Measurements from ENCODE around the gene MICAL2.

Gene MICAL2

DNA sequence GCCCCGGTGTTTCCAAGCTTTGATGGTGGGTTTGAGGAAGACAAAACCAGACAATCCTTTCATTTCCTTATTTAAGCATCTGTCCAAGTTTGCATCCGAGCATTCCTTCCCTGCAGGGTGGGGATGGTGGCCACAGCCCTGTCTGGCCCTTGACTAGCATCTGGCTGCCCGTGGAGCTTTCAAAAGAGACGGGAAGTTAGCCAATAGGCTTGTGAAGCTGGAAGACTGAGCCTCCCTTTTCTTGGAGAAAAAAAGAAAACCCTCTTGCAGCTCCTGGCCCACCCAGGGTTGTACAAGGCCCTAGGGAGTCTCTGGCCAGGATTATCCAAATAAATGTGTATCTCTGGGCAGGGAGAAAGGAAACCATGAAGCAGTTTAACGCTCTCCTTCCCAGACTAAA lies 60.6 kb downstream of the MICAL2 start:
- peak; percentile 90 for DNase-seq (ENCODE audit: low spot score)

DNA sequence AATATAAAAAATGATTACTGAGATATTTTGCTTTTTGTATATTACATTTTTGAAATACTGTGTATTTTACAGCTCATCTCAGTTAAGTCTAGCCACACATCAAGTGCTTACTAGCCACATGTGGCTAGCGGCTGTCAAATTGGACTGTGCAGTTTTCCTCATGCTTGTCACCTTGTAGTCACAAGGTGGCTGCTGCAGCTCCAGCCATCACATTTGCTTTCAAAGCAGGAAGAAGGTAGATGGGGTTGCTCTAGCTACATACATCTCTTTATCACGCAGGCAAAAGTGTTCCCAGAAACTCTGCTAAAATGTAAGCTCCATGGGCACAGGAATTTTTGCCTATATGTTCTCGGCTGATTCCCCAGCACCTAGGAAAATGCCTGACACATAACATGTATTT lies 61.5 kb downstream of the MICAL2 start:
- no peak for DNase-seq (ENCODE audit: low spot score)

DNA sequence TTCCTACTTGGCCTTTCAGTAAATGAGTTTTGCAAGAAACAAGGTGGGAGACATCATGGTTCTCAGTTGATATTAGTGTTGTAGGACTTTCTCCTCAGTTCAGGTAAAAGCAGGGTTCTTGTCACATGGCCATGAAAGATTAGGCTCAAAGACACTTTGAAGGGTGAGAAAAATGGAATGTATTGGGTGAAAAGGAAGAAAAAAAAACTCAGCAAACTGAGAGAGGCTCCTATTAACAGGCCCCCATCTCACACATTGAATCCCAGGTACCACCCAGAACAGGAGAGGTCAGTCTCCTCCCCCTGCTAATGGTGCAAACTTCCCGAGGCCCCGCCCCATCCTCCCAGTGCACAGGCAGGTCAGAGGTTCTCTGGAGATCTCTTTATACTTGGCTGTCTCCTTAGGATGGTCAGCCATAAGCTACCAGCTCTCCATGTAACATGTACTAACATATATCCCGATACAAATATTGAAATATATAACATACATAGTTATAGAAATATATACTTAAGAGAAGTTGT lies 62.2 kb downstream of the MICAL2 start:
- DNase-seq (ENCODE audit: low spot score): no peak

DNA sequence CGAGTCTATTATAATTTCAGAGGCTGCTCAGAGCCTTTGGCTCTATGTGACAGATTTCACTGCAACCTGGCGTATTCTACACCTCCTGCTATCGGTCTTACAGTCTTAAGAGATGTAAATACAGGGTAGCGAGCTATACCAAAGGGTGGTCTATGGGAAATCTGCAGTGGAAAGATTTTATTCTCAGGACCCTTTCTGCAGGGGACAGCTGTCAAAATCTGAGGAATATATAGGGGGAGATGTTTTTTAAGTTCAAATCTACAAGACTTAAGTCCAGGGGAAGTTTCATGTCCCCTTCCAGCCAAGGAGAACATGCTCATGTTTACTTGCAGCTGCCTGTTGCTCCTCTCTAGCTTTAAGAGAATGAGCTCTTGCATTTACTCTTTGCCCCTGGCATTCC lies 62.7 kb downstream of the MICAL2 start:
- no peak for DNase-seq (ENCODE audit: low spot score)

DNA sequence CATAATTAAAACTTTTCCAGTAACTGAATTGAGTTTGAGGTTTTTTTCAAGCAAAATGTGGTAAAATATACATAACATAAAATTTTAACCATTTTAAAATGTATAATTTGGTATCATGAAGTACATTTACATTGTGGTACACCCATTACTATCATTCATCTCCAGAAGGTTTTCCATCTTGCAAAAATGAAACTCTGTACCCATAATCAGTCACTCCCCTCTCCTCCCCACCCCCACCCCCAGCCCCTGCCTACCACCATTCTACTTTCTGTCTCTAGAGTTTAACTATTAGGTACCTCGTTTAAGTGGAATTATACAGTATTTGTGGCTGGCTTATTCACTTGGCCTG lies 63.7 kb downstream of the MICAL2 start:
- DNase-seq (ENCODE audit: low spot score): no peak

DNA sequence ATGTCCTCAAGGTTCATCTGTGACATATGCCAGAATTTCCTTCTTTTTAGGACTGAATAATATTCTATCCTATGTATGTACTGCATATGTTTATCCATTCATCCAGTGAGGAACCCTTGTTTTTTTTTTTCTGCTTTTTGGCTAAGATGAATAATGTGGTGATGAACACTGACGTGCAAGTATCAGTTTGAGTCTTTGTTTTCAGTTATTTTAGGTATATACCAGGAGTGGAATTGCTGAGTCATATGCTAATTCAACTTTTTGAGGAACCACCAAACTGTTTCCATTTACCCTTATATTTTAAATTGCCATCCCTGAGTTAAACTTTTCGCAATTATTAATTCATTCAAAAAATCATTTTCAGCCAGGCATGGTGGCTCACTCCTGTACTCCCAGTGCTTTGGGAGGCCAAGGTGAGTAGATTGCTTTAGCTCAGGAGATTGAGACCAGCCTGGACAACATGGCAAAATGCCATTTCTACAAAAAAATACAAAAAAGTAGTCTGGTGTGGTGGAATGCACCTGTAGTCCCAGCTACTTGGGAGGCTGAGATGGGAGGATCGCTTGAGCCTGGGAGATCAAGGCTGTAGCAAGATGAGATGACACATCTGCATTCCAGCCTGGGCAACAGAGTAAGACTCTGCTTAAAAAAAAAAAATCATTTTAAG lies 64.2 kb downstream of the MICAL2 start:
- DNase-seq (ENCODE audit: low spot score): no peak

DNA sequence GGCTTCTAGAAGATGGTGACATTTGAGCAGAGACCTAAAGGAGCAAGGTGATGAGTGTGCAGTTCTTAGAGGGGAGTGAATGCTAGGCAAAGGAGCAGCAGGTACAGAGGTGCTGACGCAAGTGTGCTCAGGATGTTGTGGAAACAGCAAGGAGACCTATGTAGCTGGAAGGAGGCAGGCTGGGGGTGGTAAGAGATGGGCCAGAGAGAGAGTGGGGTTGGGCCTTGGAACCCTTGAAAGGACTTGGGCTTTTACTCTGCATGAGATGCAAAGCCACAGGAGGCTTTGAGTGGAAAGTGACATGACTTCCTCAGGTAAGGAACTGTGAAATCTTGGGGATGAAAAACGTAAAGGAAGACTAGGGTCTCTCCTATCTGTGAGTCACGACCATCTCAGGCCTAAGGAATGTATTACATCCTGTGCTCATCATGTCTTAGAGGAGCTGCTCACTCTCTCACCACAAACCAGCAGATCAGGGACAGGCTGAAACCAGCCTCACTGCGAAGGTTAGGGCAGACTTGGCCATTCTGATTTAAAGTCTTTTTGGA lies 65.4 kb downstream of the MICAL2 start:
- DNase-seq (ENCODE audit: low spot score): peak; percentile 83

DNA sequence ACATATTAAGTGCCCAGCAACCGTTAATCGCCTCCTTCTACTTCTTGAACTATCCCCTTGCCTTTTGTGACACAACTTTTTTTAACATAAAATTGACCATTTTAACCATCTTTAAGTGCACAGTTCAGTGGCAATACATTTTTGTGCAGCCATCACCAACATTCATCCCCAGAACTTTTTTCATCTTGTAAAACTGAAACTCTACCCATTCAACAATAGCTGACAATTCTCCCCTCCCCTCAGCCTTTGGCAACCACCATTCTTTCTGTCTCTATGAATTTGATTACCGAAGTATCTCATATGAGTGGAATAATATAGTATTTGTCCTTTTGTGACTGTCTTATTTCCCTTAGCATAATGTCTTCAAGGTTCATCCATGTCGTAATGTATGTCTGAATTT lies 66.0 kb downstream of the MICAL2 start:
- no peak for DNase-seq (ENCODE audit: low spot score)

DNA sequence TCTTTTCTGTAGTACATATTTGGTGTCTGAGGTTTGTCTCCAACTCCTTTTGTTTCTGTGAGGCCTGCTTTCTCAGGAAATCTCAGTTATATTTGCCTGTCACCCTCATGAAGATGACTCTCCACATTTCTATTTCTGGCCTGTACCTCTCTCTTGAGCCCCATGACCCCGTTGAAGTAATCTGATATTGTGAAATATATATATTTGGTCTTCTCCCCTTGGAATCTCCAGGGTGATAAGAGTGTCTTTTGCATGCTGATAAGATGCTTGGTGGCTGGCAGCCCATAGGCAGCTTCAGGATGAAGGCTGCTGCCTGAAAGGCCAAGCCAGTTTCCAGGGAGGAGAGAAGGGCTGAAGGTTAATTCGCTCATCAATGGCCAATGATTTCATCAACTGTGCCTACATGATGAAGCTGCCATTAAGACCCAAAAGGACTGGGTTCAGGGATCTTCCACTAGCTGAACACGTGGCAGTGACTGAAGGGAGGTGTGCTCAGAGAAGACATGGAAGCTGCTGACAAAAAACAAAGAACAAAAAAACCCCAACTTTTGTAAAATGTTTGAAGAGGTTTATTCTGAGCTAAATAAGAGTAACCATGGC lies 67.4 kb downstream of the MICAL2 start:
- DNase-seq (ENCODE audit: low spot score): no peak

DNA sequence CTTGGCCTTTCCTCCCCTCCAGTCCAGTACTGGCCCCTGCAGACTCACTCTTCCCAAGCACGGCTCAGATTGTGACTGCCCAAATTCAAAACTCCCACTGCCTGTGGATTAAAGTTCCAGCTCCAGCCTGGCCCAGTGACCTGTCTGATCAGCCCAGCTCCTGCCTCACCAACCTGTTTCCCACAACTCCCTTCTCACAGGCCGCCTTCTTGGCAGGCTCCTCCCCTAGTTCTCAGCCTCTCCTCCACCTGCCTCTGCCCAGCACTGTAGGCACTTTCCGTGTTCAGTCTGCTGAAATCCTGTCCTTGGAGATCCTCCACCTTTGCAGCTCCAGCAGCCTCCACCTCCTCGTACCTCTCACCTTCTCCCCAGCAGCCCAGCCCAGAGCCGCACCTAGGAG lies 68.6 kb downstream of the MICAL2 start:
- no peak for DNase-seq (ENCODE audit: low spot score)

DNA sequence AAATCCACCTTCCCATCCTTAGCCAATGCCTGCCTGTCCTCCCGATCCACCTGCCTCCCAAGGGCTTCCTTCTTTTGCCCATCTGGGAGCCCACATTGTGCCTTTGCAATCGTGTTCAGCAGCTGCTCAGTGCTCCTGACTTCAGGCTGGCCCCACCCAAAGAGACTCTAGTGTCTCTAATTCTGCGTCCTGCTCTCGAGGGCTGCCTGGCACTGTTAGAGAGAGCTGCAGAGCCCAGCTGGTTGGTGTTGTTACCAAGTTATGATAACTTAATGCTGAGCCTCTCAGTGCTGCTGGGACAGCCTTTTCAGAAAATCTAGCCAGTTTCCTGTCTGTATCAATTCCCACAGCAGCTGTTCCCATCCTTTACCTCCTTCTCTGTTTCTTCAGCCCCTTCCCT lies 69.1 kb downstream of the MICAL2 start:
- no peak for DNase-seq (ENCODE audit: low spot score)

DNA sequence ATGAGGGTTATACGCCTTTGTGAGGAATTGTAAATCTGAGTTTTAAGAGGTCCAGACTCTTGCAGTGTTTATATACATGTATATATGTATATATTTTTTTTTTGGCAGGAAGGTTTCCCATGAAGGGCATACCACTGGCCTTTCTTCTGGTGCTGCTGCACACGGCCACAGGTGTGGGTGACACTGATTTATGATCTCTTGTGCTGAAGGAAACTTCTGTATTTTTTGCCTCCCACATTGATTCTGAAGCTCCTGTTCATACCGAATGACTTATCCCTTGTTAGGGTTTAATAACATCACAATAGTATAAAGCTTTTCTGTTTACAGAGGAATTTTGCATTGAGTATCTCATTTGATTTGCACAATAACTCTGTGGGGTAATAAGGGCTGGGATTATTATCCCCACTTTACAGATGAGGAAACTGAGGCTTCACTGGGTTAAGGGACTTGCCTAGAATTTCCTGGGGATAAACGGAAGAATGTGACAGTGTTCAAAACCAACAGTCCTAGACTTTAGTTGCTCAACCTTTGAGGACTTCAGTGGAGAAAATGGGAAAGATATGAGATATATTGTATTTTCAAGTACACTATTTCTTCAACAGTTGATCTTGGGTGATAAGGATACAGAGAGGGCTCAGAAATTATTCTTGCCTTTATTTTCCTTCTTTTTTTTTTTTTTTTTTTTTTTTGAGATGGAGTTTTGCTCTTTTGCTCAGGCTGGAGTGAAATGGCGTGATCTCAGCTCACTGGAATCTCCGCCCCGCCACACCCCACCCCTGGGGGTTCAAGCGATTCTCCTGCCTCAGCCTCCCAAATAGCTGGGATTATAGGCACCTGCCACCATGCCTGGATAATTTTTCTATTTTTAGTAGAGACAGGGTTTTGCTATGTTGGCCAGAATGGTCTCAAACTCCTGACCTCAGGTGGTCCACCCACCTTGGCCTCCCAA lies 70.1 kb downstream of the MICAL2 start:
- no peak for DNase-seq (ENCODE audit: low spot score)

DNA sequence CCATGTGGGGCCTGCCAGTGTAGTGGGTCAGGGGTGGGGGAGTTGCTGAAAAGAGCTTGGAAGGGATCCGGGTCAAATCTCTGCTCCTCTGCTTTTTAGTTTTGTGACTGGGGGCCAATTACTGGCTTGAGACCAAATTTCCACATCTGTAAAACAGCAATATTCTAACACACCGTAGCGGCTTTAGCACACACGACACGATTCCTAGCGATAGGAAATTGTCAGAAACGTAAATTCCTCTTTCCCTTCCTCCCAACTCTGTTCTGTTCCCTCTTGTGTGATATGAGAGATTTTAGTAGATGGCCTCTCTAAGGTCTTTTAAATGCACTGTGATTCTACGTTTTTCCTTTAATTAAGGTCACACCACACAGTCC lies 71.9 kb downstream of the MICAL2 start:
- no peak for DNase-seq (ENCODE audit: low spot score)

DNA sequence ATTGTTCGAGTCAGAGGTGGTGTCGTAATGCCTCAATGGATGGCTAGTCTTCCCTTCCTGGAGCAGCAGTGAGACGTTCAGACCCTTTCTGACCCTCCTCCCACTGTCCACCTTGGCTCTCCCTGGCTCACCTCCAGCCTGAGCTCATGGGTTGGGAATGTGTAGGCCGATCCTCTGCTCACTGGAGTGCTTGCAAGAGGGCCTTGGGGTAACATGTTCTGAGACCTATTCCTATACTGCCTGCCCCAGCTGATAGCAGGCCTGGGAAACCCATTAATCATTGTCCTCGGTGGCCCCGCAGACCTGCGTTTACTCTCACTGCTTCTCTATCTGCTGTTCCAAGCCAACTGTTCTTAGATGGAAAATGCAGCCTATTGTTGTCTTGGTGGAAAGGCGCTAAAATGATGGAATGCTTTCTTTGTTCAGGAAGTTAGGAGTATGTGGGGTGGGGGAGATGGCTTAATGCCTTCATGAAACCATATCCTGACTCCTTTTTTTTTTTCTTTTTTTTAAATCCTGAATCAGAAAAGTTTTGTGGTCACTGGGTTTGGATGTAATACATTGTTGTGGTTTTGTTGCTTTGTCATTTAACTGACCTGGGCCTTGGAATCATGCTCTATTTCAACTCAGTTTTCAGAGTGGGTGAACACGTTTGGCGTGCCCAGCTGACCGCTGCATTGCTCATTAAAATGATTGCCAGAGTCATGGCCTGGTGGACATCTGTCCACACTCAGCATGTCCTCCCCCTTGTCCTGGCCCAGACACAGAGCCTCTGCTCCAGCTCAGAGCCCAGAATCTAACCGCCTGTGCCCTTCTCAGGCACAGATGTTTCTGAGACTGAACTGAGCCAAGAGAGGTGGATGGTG lies 72.5 kb downstream of the MICAL2 start:
- peak; percentile 93 for DNase-seq (ENCODE audit: low spot score)

DNA sequence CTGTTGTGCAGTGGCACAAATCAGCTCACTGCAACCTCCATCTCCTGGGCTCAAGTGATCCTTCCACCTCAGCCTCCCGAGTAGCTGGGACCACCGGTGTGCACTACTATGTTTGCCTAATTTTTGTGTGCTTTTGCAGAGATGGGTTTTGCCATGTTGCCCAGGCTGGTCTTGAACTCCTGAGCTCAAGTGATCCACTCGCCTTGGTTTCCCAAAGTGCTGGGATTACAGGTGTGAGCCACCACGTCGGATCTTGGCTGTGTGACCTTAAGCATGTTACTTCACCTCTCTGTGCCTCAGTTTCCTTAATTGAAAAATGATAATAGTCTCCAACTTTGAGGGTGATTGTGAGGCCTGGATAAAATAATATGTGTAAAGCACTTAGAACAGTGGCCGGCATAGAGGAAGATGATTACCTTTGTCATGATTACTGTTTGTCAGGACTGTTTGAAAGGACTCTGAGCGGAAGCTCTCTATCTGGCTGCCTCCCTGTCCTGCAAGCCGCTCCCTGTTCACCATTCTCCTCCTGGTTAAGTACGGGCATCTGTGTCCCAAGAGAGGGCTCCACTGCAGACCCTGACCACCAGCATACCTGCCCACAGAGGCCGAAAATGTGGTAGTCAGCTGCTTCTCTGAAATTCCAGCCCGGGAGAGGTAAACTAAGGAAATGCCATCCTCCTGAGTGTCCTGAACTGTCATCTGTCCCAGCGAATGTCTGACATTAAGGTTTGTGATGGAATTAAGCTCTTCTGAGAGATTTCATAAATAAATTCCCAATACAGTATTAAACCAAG lies 73.6 kb downstream of the MICAL2 start:
- no peak for DNase-seq (ENCODE audit: low spot score)

DNA sequence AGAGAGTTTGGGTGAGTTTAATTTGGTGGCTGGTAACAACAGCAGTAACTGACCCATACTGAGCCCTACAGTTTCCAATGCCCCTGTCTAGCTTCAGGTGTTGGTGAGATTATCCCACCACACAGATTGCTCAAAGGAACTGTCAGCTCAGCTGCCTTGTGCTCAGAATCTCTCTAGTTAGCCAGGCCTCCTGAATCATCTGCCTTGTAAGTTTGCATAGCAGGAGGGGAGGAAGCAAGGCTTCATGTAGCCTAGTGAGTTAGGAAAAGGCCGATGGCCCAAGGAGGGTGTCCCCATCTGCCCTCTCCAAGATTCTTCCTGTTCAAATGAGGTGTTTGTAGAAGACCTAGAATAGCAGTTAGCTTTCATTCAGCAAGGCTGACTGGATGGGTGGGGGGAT lies 74.3 kb downstream of the MICAL2 start:
- DNase-seq (ENCODE audit: low spot score): peak; percentile 33

DNA sequence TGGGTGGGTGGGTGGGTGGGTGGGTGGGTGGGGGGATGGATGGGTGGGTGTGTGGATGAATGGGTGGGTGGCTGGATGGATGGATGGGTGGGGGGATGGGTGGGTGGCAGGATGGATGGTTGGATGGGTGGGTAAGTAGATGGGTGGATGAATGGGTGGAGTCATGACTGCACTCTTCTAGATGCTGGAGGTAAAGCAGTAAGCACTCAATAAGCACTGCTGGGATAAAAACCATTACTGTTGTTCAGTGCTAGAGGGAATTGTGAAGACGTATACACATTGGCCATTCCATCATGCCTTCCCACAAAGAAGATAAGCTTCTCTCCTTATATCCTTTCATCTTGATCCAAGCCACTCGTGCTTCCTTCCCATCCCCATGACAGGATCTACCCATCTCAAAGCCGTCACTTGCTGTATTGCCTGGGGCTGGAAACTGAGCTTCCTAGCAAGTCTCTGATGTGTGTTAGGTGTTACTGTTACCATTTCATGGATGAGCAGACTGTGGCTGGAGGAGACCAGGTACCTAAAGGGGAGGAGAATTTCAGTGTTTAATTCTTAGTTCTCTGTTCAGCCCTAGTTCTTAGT lies 74.8 kb downstream of the MICAL2 start:
- DNase-seq (ENCODE audit: low spot score): no peak

DNA sequence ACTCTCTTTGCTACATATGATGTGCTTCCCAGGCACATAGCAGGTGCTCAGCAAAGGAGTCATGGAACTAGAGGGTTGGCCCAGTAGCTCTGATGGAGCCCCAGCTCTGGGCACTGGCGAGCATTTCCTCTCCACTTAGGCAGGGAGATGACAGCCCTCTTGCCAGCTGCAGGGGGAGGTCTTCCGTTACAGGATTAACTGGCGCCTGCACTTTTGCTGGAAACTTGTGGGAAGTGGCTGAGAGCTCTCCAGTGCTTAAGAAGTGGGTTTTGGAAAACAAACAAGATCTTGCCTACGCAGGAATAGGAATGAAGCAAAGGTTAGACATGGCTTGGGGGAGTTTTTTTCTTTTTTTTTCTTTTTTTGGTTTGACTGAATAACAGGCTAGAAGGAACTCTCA lies 75.5 kb downstream of the MICAL2 start:
- DNase-seq (ENCODE audit: low spot score): no peak

DNA sequence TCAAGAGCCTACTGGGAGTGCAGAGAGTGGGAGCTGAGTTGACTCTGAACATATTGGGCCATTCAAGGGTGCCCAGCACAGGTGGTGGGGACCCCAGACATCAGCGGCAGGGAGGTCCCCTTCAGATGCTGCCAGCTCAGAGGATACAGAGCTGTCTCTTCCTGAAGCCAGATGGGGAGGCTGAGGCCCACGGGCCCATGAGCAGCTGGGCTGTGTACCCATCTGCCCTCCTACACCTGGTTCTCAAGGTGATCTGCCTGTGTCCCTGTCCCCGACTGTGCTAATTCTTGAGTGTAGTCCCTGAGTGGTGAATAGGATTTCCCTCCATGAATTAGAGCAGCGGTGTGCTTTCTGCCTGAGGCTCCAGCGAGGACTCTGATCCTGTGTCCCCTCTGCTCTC lies 76.3 kb downstream of the MICAL2 start:
- DNase-seq (ENCODE audit: low spot score): no peak

DNA sequence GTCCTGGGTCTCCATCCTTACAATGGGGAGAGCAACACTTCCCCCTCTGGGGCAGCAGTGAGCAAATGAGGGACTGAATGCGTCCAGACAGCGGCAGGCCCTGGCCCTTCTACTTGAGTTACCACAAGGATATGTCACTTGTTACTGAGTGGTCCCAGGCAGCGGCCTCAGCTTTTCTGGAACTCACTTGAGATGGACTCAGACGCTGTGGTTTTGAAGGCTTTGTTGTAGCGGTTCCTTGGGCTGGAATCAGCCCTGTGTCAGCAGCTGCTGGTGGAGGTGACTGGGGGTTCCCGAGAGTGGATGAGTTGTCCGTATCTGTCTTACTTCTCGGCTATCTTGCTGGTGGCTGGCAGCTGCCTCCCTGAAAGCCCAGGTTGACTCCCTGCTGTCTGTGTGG lies 77.0 kb downstream of the MICAL2 start:
- DNase-seq (ENCODE audit: low spot score): no peak
